Measurements from ENCODE around the gene TCERG1L. TPM values are rescaled to one million over a fixed set of nuclear protein-coding genes. Genes with fewer than 3 reads are reported as not detected.

Gene TCERG1L
- total and polyA plus RNA-seq, 8 donors: 0.18 TPM; not detected in 7

- no peak for DNase-seq
Observed at GRCh38 chr10:131047501-131047900, 264.0 kb downstream of the TCERG1L start.

DNA sequence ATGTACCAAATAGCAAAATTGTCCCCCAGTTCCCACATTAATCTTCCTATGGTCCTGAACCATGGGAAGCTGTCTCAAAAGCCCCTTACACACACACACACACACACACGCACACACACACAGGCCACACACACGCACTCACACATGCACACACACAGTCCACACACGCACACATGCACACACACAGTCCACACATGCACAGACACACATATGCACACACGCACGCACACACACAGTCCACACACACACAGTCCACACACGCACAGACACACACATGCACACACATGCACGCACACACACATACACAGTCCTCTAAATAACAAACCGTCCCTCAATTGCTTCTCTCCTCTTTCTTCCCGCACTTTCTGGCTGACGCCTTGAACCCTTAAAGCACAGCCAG, 265.3 kb downstream of the TCERG1L start:
- DNase-seq: no peak
- Histone ChIP-seq H3K27me3 (peaks cover 0 to 40% (median 0%) of the 10 kb centered on the region in 3 donors), H3K36me3 (no peaks in the 10 kb centered on the region), H3K27ac (no peak overlapping the region), H3K9me3 (peaks cover 0 to 6% (median 2%) of the 10 kb centered on the region in 4 donors), H3K4me3 (no peak overlapping the region), H3K4me1 (no peaks in the 10 kb centered on the region)
- intact Hi-C loops (cut with DNase I; ENCODE audit: low total_unique reads): no loop called here
- WGBS, 5 donors: 78 to 91% (median 87%) methylated on average over 10 of the region's 10 CpGs
- TF ChIP-seq POLR2AphosphoS5 (IDR thresholded peaks at IDR 0.05) (no peak), POLR2A (IDR thresholded peaks at IDR 0.05) (no peak), EP300 (IDR thresholded peaks at IDR 0.05) (no peak), CTCF (IDR thresholded peaks at IDR 0.05) (no peak)

More at GRCh38 chr10:131047501-131047900, 264.0 kb downstream of the TCERG1L start:
- H3K27ac ChIP-seq: no peak overlapping the region
- no peaks in the 10 kb centered on the region for H3K36me3 ChIP-seq
- H3K9me3 ChIP-seq: peaks cover 0 to 7% (median 2%) of the 10 kb centered on the region in 4 donors
- no peak overlapping the region for H3K4me3 ChIP-seq
- peaks cover 0 to 44% (median 0%) of the 10 kb centered on the region in 3 donors for H3K27me3 ChIP-seq
- intact Hi-C loops (cut with DNase I; ENCODE audit: low total_unique reads): no loop called here
- no peak for TF ChIP-seq POLR2A (IDR thresholded peaks at IDR 0.05)
- TF ChIP-seq POLR2AphosphoS5 (IDR thresholded peaks at IDR 0.05): no peak
- no peak for TF ChIP-seq EP300 (IDR thresholded peaks at IDR 0.05)
- TF ChIP-seq CTCF (IDR thresholded peaks at IDR 0.05): no peak
- 50 to 84% (median 70%) methylated on average over 5 of the region's 5 CpGs for WGBS, 5 donors
- H3K4me1 ChIP-seq: no peaks in the 10 kb centered on the region

DNA sequence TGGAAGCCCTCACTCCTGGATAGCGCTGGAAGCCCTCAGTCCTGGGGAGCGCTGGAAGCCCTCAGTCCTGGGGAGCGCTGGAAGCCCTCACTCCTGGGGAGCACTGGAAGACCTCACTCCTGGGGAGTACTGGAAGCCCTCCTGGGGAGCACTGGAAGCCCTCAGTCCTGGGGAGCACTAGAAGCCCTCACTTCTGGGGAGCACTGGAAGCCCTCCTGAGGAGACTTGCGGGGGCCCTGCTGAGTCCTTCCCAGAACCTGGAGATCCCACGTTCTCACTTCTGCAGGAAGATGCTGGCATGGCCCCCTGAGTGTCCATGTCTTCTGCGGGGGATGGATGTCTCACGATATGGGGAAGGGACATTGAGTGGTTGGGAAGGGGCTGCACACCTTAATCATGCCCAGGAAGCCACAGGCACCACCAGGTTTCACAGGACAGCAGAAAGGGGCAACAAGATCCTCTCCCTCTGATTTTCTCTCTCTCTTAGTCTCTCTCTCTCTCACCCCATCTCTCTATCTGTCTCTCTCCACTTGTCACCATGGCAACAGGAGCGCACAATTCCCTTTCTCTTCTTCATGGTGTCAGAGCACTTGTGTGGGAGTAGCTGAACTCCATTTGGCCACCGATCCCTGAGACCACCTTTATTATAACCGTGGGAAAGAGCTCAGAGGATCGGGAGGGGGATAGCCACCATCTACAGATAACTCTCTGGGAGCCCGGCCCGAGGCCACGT, 267.0 kb downstream of the TCERG1L start:
- 64 to 86% (median 77%) methylated on average over 9 to 14 of the region's 14 CpGs for WGBS, 5 donors
- H3K36me3 ChIP-seq: no peaks in the 10 kb centered on the region
- H3K4me1 ChIP-seq: no peaks in the 10 kb centered on the region
- no peak for TF ChIP-seq CTCF (IDR thresholded peaks at IDR 0.05)
- no peak for TF ChIP-seq POLR2A (IDR thresholded peaks at IDR 0.05)
- no peak for TF ChIP-seq EP300 (IDR thresholded peaks at IDR 0.05)
- no peak for TF ChIP-seq POLR2AphosphoS5 (IDR thresholded peaks at IDR 0.05)
- peaks cover 0 to 11% (median 3%) of the 10 kb centered on the region in 4 donors for H3K9me3 ChIP-seq
- no peak for DNase-seq
- intact Hi-C loops (cut with DNase I; ENCODE audit: low total_unique reads): no loop called here
- peaks cover 0 to 31% (median 0%) of the 10 kb centered on the region in 3 donors for H3K27me3 ChIP-seq
- H3K27ac ChIP-seq: no peak overlapping the region
- H3K4me3 ChIP-seq: no peak overlapping the region

DNA sequence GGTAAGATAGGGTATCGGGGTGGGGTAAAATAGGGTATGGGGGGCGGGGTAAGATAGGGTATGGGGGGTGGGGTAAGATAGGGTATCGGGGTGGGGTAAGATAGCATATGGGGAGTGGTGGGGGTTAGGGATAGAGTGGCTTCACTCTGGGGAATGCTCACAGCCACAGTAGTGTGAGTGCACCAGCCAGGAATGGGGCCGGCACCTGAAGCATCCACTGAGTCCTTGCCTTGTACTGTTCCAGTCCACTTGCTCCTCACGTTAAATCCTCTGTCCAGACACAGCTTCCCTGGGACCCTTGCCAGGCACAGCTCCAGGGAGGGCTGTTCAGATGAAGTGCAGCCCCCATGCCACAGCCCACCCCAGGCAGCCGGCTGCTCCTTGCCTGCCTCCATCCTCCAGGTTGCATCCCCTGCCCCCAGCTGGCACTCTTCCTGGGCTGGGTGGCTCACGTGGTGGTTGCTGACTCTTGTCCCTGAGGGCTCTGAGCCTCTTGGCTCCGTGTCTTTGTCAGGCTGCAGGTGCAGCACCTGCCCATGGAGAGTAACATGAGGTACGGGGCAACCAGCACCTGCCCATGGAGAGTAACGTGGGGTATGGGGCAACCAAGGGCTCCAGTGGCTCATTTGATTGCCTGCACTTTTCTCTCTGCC, 268.4 kb downstream of the TCERG1L start:
- Histone ChIP-seq H3K27me3 (peaks cover 0 to 23% (median 0%) of the 10 kb centered on the region in 3 donors), H3K4me3 (no peak overlapping the region), H3K27ac (no peak overlapping the region), H3K9me3 (peaks cover 0 to 11% (median 3%) of the 10 kb centered on the region in 4 donors), H3K4me1 (no peaks in the 10 kb centered on the region), H3K36me3 (no peaks in the 10 kb centered on the region)
- intact Hi-C loops (cut with DNase I; ENCODE audit: low total_unique reads): no loop called here
- 50 to 73% (median 59%) methylated on average over 3 to 9 of the region's 10 CpGs for WGBS, 5 donors
- TF ChIP-seq POLR2A (IDR thresholded peaks at IDR 0.05) (no peak), CTCF (IDR thresholded peaks at IDR 0.05) (no peak), POLR2AphosphoS5 (IDR thresholded peaks at IDR 0.05) (no peak), EP300 (IDR thresholded peaks at IDR 0.05) (no peak)
- DNase-seq: no peak

Measured in stomach (tissue), 9 donors.